DOHH2 (cell line): ENCODE results near the gene FAM53B.

ENCODE experiments used
- H3F3A ChIP-seq: fragments of 200-600 bp; sonication (generic), shearing (Covaris generic); 2 replicates; pipeline ENCODE4 v1.6.0; 2016; ENCODE audit warnings: antibody characterized with exemption, mild to moderate bottlenecking; ENCODE audit not compliant: control insufficient read depth, insufficient read depth
- H3K27ac ChIP-seq: fragments of 200-600 bp; sonication (generic); 2 replicates; pipeline ENCODE4 v1.5.1; 2014; ENCODE audit warnings: low read depth, mild to moderate bottlenecking, low read length, moderate library complexity
- H3K27me3 ChIP-seq: fragments of 200-600 bp; sonication (generic); 2 replicates; pipeline ENCODE4 v1.6.1; 2014; ENCODE audit warnings: mild to moderate bottlenecking, low read length, mixed read lengths; ENCODE audit not compliant: control insufficient read depth
- H3K36me3 ChIP-seq: fragments of 200-600 bp; sonication (generic); 2 replicates; pipeline ENCODE4 v1.6.1; 2014; ENCODE audit warnings: mild to moderate bottlenecking, low read length, moderate library complexity, mixed read lengths; ENCODE audit not compliant: control insufficient read depth
- H3K4me1 ChIP-seq: fragments of 200-600 bp; sonication (generic); 2 replicates; pipeline ENCODE4 v1.6.1; 2014; ENCODE audit warnings: mild to moderate bottlenecking, low read length, mixed read lengths; ENCODE audit not compliant: control insufficient read depth
- H3K4me2 ChIP-seq: fragments of 200-600 bp; sonication (generic); 2 replicates; pipeline ENCODE4 v1.6.0; 2014; ENCODE audit warnings: mild to moderate bottlenecking, low read length, moderate library complexity
- H3K4me3 ChIP-seq: fragments of 200-600 bp; sonication (generic); 2 replicates; pipeline ENCODE4 v1.5.1; 2014; ENCODE audit warnings: mild to moderate bottlenecking, low read length, mixed read lengths
- H3K79me2 ChIP-seq: fragments of 200-600 bp; sonication (generic); 2 replicates; pipeline ENCODE4 v1.6.1; 2014; ENCODE audit warnings: mild to moderate bottlenecking, low read length, mixed read lengths; ENCODE audit not compliant: control insufficient read depth
- H3K9me2 ChIP-seq: fragments of 200-600 bp; sonication (generic); replicated peaks from 2 replicates; pipeline ENCODE4 v1.6.1; 2014; ENCODE audit warnings: mild to moderate bottlenecking, low read length, mixed read lengths; ENCODE audit not compliant: control insufficient read depth
- H3K9me3 ChIP-seq: fragments of 200-600 bp; sonication (generic); 2 replicates; pipeline ENCODE4 v1.6.1; 2014; ENCODE audit warnings: antibody characterized with exemption, low read length, mixed read lengths; ENCODE audit not compliant: control insufficient read depth, insufficient read depth
- H4K20me1 ChIP-seq: fragments of 200-600 bp; sonication (generic); 2 replicates; pipeline ENCODE4 v1.6.0; 2014; ENCODE audit warnings: low read depth, mild to moderate bottlenecking, antibody characterized with exemption, low read length, moderate library complexity; ENCODE audit not compliant: control insufficient read depth, insufficient read depth
- EZH2phosphoT487 ChIP-seq: fragments of 200-600 bp; sonication (generic); IDR thresholded peaks from 2 replicates; pipeline ENCODE4 v1.6.1; 2017; ENCODE audit warnings: borderline replicate concordance, mild to moderate bottlenecking, antibody characterized with exemption, low read length, moderate library complexity, mixed read lengths
- TF ChIP-seq, protein P1 (sequence below): fragments of 200-600 bp; sonication (generic); IDR thresholded peaks from one replicate; pipeline ENCODE4 v1.5.1; 2014; ENCODE audit warnings: antibody characterized with exemption, mild to moderate bottlenecking, low read depth, low read length; ENCODE audit not compliant: poor library complexity, severe bottlenecking

The FAM53B gene

DNA sequence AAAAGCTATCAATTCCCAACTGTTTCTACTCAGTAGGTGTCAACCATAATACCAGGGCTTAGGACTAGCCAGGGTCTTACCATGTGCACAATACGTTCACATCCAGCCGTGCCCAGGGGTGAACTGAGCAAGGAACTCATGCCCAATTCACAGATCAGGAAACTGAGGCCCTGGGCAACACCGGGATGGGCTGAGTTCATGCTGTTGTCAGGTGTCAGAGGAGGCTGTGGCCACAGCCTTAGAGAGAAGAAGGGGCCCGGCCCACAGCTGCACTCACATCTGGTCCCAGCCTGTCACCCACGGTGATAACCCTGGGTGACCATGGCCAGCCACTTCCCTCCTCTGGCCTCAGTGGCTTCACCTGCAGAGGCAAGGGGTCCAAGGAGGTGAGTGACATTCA lies 92.0 kb downstream of the FAM53B start:
- Histone ChIP-seq H3K4me1 (peaks cover 43% of the 10 kb centered on the region), H3K4me2 (no peak overlapping the region), H3K36me3 (peaks cover 14% of the 10 kb centered on the region)

DNA sequence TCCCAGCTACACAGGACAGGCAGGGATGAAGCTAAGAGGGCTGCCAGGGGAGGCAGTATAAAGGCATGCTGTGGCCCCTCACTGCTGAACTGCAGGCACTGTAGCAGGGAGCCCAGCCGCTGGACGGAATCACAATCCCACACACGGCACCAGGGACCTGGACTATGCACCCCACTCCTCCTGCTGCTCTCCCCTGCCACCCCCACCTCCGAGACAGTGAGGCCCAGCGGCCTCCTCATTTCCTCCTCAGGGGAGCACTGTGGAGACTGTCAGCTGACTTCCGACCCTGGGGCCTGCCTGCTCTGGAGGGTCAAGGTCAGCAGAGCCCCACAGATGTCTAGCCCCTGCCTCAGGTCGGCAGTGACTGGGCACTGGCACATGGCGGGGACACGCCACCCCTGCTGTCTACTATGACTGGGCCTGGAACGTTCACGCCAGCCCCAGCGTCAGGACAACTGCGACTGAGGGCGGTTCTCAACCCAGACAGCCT lies 92.7 kb downstream of the FAM53B start:
- Histone ChIP-seq H3K4me1 (peaks cover 44% of the 10 kb centered on the region), H3K27ac (no peak overlapping the region)

More for the DNA sequence above, 92.0 kb downstream of the FAM53B start:
- H4K20me1 ChIP-seq = peaks cover 3% of the 10 kb centered on the region; the same call in 1 of the 2 replicates
- H3K27me3 ChIP-seq = no peaks in the 10 kb centered on the region
- TF ChIP-seq EZH2phosphoT487 = no peak
- TF ChIP-seq, protein P1, sequence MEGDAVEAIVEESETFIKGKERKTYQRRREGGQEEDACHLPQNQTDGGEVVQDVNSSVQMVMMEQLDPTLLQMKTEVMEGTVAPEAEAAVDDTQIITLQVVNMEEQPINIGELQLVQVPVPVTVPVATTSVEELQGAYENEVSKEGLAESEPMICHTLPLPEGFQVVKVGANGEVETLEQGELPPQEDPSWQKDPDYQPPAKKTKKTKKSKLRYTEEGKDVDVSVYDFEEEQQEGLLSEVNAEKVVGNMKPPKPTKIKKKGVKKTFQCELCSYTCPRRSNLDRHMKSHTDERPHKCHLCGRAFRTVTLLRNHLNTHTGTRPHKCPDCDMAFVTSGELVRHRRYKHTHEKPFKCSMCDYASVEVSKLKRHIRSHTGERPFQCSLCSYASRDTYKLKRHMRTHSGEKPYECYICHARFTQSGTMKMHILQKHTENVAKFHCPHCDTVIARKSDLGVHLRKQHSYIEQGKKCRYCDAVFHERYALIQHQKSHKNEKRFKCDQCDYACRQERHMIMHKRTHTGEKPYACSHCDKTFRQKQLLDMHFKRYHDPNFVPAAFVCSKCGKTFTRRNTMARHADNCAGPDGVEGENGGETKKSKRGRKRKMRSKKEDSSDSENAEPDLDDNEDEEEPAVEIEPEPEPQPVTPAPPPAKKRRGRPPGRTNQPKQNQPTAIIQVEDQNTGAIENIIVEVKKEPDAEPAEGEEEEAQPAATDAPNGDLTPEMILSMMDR = no peak
- H3K9me2 ChIP-seq = no peaks in the 10 kb centered on the region
- H3K27ac ChIP-seq = no peak overlapping the region
- H3K79me2 ChIP-seq = peaks cover 36% of the 10 kb centered on the region
- H3K9me3 ChIP-seq = no peaks in the 10 kb centered on the region
- H3F3A ChIP-seq = no peaks in the 10 kb centered on the region; the same call in 1 of the 2 replicates
- H3K4me3 ChIP-seq = no peak overlapping the region

DNA sequence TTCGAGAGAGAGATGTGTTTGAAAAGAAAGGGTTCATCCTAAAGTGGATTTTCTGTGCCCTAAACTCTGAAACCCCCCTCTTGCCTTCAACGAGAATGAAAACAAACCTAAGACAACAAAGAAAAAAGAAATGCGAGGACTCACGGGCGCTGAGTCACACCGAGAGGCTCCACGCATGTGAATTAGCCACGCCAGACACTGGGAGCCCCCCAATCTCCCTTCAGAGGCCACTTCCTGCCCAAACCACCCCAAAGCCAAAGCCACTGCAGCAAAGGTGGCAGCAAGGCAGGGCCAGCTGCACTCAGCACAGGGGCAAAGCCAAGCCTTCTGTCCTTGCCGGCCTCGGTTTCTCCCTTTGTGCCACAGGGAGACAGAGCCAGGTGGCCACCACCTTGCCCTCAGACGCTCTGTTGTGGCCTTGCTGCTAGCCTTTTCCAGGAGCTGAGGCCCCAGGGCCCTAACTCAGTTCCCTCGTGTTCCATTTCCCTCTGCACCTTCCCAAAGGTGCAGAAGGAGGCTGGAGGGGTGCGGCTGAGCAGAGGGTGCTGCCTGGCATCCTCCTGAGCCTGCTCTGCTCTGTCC lies 93.3 kb downstream of the FAM53B start:
- no peak overlapping the region for H3K27ac ChIP-seq
- peaks cover 4% of the 10 kb centered on the region; the same call in 1 of the 2 replicates for H4K20me1 ChIP-seq

More for the DNA sequence above, 92.7 kb downstream of the FAM53B start:
- H3K79me2 ChIP-seq = peaks cover 42% of the 10 kb centered on the region
- H3K27me3 ChIP-seq = no peaks in the 10 kb centered on the region
- no peaks in the 10 kb centered on the region for H3F3A ChIP-seq
- H4K20me1 ChIP-seq = peaks cover 4% of the 10 kb centered on the region; the same call in 1 of the 2 replicates
- no peaks in the 10 kb centered on the region for H3K9me3 ChIP-seq
- no peaks in the 10 kb centered on the region for H3K9me2 ChIP-seq
- H3K36me3 ChIP-seq = peaks cover 18% of the 10 kb centered on the region
- no peak for TF ChIP-seq EZH2phosphoT487
- TF ChIP-seq, protein P1 = no peak
- H3K4me3 ChIP-seq = no peak overlapping the region
- peak overlapping the region; percentile 15 for H3K4me2 ChIP-seq

More for the DNA sequence above, 93.3 kb downstream of the FAM53B start:
- H3K9me2 ChIP-seq = no peaks in the 10 kb centered on the region
- H3K4me2 ChIP-seq = peak overlapping the region; percentile 15
- H3K4me3 ChIP-seq = no peak overlapping the region
- H3K4me1 ChIP-seq = peaks cover 44% of the 10 kb centered on the region
- no peaks in the 10 kb centered on the region for H3K27me3 ChIP-seq
- H3K36me3 ChIP-seq = peaks cover 18% of the 10 kb centered on the region
- TF ChIP-seq EZH2phosphoT487 = no peak
- TF ChIP-seq, protein P1 = no peak
- H3K9me3 ChIP-seq = no peaks in the 10 kb centered on the region
- H3K79me2 ChIP-seq = peaks cover 44% of the 10 kb centered on the region
- no peaks in the 10 kb centered on the region for H3F3A ChIP-seq
